ENCODE results near the gene TGFBR3. TPM values are rescaled to one million over a fixed set of nuclear protein-coding genes. Genes with fewer than 3 reads are reported as not detected.
A peak's percentile ranks its signal among the peaks of the same experiment; 100 is the strongest.

TGFBR3 gene
- total and polyA plus RNA-seq, 9 of the 15 experiments (the other 6 are each of a cell fraction or from before 2014, with no cell fraction given) = 3.6 to 32.4 (median 15.6) TPM

DNA sequence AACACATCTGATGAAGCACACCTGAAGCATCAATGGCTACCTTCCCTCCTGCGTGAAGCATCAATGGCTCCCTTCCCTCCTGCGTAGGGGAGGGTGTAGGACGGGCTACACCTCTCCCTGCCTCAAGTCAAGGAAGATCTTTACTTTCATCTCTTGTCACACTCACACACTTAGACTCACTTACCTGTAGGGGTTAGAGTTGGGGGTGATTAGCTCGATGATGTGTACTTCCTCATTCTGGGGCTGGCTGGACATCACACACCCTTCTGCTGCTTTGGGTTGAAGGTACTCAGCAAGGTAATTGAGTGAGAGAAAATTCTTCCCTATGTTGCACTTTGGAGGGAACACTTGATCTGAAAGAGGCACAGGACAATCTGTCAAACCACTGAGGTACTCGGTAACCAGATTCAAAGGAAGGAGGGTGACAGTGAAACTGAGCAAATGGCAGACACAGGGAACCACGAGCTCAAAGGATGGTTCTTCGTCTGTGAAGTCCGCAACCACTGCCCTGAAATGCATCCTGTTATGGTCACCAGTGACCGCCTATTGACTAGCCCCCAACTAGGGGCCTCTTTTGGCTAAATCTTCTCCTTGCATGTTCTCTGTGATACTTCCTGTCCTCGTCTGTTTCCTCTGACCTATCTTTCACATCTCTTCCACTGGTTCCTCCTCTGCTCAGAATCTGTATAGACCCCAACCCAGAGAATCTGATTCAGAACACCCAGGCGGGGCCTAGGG is 156.2 kb downstream of the TGFBR3 start:
- Histone ChIP-seq H3K4me1 (replicated peaks in 1 of 2; ENCODE audit: control insufficient read depth in 2 of 2, insufficient read depth in 2 of 2, low read length in 2 of 2) (peaks cover 31 to 75% of the 10 kb centered on the region in 2 experiments), H2AFZ (ENCODE audit: low read depth, low read length) (no peak overlapping the region), H3K27me3 (ENCODE audit: control insufficient read depth in 2 of 2, insufficient read depth in 2 of 2, low read length in 2 of 2) (no peaks in the 10 kb centered on the region), H3K9me1 (ENCODE audit: control insufficient read depth, insufficient read depth, low read length) (no peaks in the 10 kb centered on the region), H3K9me3 (replicated peaks; ENCODE audit: control insufficient read depth, insufficient read depth, low read depth, low read length) (no peaks in the 10 kb centered on the region), H3K27ac (ENCODE audit: extremely low read depth, low read depth, low read length) (peak overlapping the region; percentile 95; the same call in 2 of the 3 replicates), H3K36me3 (ENCODE audit: control insufficient read depth, insufficient read depth, low read length) (peaks cover 59% of the 10 kb centered on the region; the same call in 2 of the 3 replicates), H3K79me2 (ENCODE audit: control insufficient read depth, insufficient read depth, low read length) (no peaks in the 10 kb centered on the region; the same call in 2 of the 3 replicates), H3K4me3 (no peak overlapping the region), H3K9ac (ENCODE audit: insufficient read depth in 1 of 2, low read depth in 2 of 2, low read length in 2 of 2) (no peak overlapping the region; a peak in 1 of 4 replicates), H3K4me2 (ENCODE audit: insufficient read depth, low read length) (peak overlapping the region; percentile 20; the same call in 1 of the 2 replicates), H4K20me1 (replicated peaks; ENCODE audit: control insufficient read depth, insufficient read depth, low read length) (no peaks in the 10 kb centered on the region)
- ChIA-PET POLR2A (interaction anchor here (0.6 to 1.0 kb wide), 3 partner anchors 19 to 353 kb away, joined by 3 read pairs; no protein-coding TSS in a partner anchor), CTCF (ENCODE audit: low intra/inter-chr PET ratio) (no interaction called here)
- no peak for FAIRE-seq
- DNase-seq (ENCODE audit: extremely low read depth in 1 of 4, low spot score in 3 of 4) = no peak
- ATAC-seq = no peak
- WGBS (ENCODE audit: insufficient coverage, low coverage, missing lambda C conversion rate) = 71% methylated on average over 11 of the region's 11 CpGs
- no TSS peak for BruUV-seq (replicated peaks)
- intact Hi-C loops (cut with micrococcal nuclease) = loop anchor here (10.0 kb wide), 2 partner anchors 115 to 175 kb away; no protein-coding TSS in a partner anchor
- in situ Hi-C loops (cut with MboI) = no loop called here
- TF ChIP-seq RBBP5 (IDR thresholded peaks at IDR 0.05; ENCODE audit: borderline replicate concordance, insufficient read depth, low read length, poor library complexity, severe bottlenecking) = no peak
- TF ChIP-seq MCM5 (IDR thresholded peaks at IDR 0.05; ENCODE audit: low read depth) = no peak
- no peak for TF ChIP-seq ZNF184 (CRISPR knock-in tag; IDR thresholded peaks at IDR 0.05)
- TF ChIP-seq ZFP1 (CRISPR knock-in tag; IDR thresholded peaks at IDR 0.05) = no peak
- no peak for TF ChIP-seq MECOM (CRISPR knock-in tag; IDR thresholded peaks at IDR 0.05)
- TF ChIP-seq STAT5A (IDR thresholded peaks at IDR 0.05; ENCODE audit: borderline replicate concordance, low read length) = no peak
- TF ChIP-seq, protein P1, sequence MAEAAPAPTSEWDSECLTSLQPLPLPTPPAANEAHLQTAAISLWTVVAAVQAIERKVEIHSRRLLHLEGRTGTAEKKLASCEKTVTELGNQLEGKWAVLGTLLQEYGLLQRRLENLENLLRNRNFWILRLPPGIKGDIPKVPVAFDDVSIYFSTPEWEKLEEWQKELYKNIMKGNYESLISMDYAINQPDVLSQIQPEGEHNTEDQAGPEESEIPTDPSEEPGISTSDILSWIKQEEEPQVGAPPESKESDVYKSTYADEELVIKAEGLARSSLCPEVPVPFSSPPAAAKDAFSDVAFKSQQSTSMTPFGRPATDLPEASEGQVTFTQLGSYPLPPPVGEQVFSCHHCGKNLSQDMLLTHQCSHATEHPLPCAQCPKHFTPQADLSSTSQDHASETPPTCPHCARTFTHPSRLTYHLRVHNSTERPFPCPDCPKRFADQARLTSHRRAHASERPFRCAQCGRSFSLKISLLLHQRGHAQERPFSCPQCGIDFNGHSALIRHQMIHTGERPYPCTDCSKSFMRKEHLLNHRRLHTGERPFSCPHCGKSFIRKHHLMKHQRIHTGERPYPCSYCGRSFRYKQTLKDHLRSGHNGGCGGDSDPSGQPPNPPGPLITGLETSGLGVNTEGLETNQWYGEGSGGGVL (CRISPR knock-in tag; IDR thresholded peaks at IDR 0.05) = no peak
- no peak for TF ChIP-seq CHAMP1 (IDR thresholded peaks at IDR 0.05)
- TF ChIP-seq, protein P2, sequence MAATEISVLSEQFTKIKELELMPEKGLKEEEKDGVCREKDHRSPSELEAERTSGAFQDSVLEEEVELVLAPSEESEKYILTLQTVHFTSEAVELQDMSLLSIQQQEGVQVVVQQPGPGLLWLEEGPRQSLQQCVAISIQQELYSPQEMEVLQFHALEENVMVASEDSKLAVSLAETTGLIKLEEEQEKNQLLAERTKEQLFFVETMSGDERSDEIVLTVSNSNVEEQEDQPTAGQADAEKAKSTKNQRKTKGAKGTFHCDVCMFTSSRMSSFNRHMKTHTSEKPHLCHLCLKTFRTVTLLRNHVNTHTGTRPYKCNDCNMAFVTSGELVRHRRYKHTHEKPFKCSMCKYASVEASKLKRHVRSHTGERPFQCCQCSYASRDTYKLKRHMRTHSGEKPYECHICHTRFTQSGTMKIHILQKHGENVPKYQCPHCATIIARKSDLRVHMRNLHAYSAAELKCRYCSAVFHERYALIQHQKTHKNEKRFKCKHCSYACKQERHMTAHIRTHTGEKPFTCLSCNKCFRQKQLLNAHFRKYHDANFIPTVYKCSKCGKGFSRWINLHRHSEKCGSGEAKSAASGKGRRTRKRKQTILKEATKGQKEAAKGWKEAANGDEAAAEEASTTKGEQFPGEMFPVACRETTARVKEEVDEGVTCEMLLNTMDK (IDR thresholded peaks at IDR 0.05; ENCODE audit: borderline replicate concordance, insufficient read depth, low read depth, low read length, poor library complexity, severe bottlenecking) = no peak
- TF ChIP-seq ZEB2 (IDR thresholded peaks at IDR 0.05) = peak; percentile 79
- TF ChIP-seq ZNF175 (CRISPR knock-in tag; IDR thresholded peaks at IDR 0.05; ENCODE audit: low read depth) = peak; percentile 58; the same call in 1 of the 2 replicates
- TF ChIP-seq KLF1 (tag; IDR thresholded peaks at IDR 0.05) = no peak
- TF ChIP-seq WHSC1 (IDR thresholded peaks at IDR 0.05; ENCODE audit: low read length) = no peak
- TF ChIP-seq ZNF224 (CRISPR knock-in tag; IDR thresholded peaks at IDR 0.05) = no peak
- TF ChIP-seq TAL1 (IDR thresholded peaks at IDR 0.05) = no peak
- TF ChIP-seq SAFB (IDR thresholded peaks at IDR 0.05; ENCODE audit: borderline replicate concordance, low read depth, low read length) = no peak
